Thymus (tissue), 14 donors: ENCODE results near the gene MANSC4. TPM values are rescaled to one million over a fixed set of nuclear protein-coding genes. Genes with fewer than 3 reads are reported as not detected.

Source experiments
- DNase-seq, 9 donors: peaks; one replicate each; pipeline ENCODE4 v3.0.0-alpha.2; 2013; ENCODE audit warnings: low spot score in 9 of 9, low read depth in 6 of 9, missing footprints in 1 of 9
- H3K27ac ChIP-seq, 2 donors: one replicate each; pipeline ENCODE4 v1.5.1; 2013; ENCODE audit warnings: control low read depth in 1 of 2, low read depth in 1 of 2, low read length in 1 of 2, mild to moderate bottlenecking in 1 of 2, moderate library complexity in 1 of 2
- H3K27me3 ChIP-seq, 2 donors: one replicate each; pipeline ENCODE4 v1.5.1; 2013; ENCODE audit warnings: low read length in 1 of 2; ENCODE audit not compliant: control insufficient read depth in 2 of 2, insufficient read depth in 1 of 2
- H3K36me3 ChIP-seq, 2 donors: one replicate each; pipeline ENCODE4 v1.5.1; 2013; ENCODE audit warnings: low read length in 1 of 2, mild to moderate bottlenecking in 1 of 2, moderate library complexity in 1 of 2; ENCODE audit not compliant: control insufficient read depth in 2 of 2, insufficient read depth in 2 of 2
- H3K4me1 ChIP-seq, 2 donors: one replicate each; pipeline ENCODE4 v1.5.1; 2013; ENCODE audit warnings: low read length in 2 of 2; ENCODE audit not compliant: control insufficient read depth in 2 of 2, insufficient read depth in 2 of 2
- H3K4me3 ChIP-seq, 2 donors: one replicate each; pipeline ENCODE4 v1.5.1; 2013; ENCODE audit warnings: low read length in 2 of 2, control low read depth in 1 of 2, mild to moderate bottlenecking in 1 of 2
- H3K9me3 ChIP-seq, 2 donors: one replicate each; pipeline ENCODE4 v1.5.1; 2013; ENCODE audit warnings: low read length in 1 of 2, mild to moderate bottlenecking in 1 of 2; ENCODE audit not compliant: control insufficient read depth in 2 of 2, insufficient read depth in 1 of 2
- WGBS: extraction: QIAGEN DNeasy Blood & Tissue Kit; methylation state at CpG from one replicate; pipeline ENCODE4 v1.1.7; 2013; 5-methylcytosine and 5-hydroxymethylcytosine counted together
- long read RNA-seq, 10 donors: transcript quantifications; one replicate each; lab custom pipeline, GENCODE V29; 2026
- polyA plus RNA-seq: library from polyadenylated mRNA; stranded (reverse); fragments of 200-250 nt; gene quantifications from one replicate; pipeline ENCODE4 v1.2.3, GENCODE V29; 2013
- total RNA-seq: library from RNA; stranded (reverse); fragments of 120-200 nt; gene quantifications from one replicate; pipeline ENCODE4 v1.2.4, GENCODE V29; 2013
- donor health status: healthy.

MANSC4 gene
- total RNA-seq (0.14 TPM), polyA plus RNA-seq (0.11 TPM)
- long read RNA-seq, donor 1 = 0 reads
- long read RNA-seq, donor 2 = 0 reads
- long read RNA-seq, donor 3 = 0 reads
- long read RNA-seq, donor 4 = 0 reads
- long read RNA-seq, donor 5 = 0 reads
- long read RNA-seq, donor 6 = 0 reads
- long read RNA-seq, donor 7 = 0 reads
- long read RNA-seq, donor 8 = 0 reads
- long read RNA-seq, donor 9 = 0 reads
- long read RNA-seq, donor 10 = 0 reads

- under 1% methylated on average over 92 of the region's 92 CpGs for WGBS
- Histone ChIP-seq H3K4me3 (peak within 1 kb of the TSS; percentile 68 to 91), H3K4me1 (peaks cover 14 to 21% of the 10 kb centered on the region in 2 donors), H3K9me3 (no peaks in the 10 kb centered on the region), H3K36me3 (peaks cover 0 to 3% of the 10 kb centered on the region in 2 donors), H3K27ac (peak within 1 kb of the TSS; percentile 62 to 84), H3K27me3 (no peaks in the 10 kb centered on the region)
- peak in 8 of 9 donors; percentile 33 to 82 (median 55) for DNase-seq
Measured at GRCh38 chr12:27779920-27780611, at the start of gene MANSC4, which contains the start of gene KLHL42. Gene MANSC4 (minus strand): TSS chr12:27780236. CDS start chr12:27771276, 8,960 bp downstream. Gene KLHL42 (plus strand): TSS chr12:27780233. CDS start chr12:27780331, 98 bp downstream.

GRCh38 chr12:27828196-27828595, 48.2 kb upstream of the MANSC4 start:
- no peaks in the 10 kb centered on the region for H3K9me3 ChIP-seq
- 98% methylated on average over 3 of the region's 3 CpGs for WGBS
- H3K36me3 ChIP-seq = no peaks in the 10 kb centered on the region
- no peak for DNase-seq
- H3K4me3 ChIP-seq = no peak overlapping the region
- no peaks in the 10 kb centered on the region for H3K27me3 ChIP-seq
- no peak overlapping the region for H3K27ac ChIP-seq
- H3K4me1 ChIP-seq = no peaks in the 10 kb centered on the region

GRCh38 chr12:27826076-27826475, 46.0 kb upstream of the MANSC4 start:
- 98% methylated on average over 1 of the region's 1 CpG for WGBS
- H3K27me3 ChIP-seq = peaks cover 0 to 3% of the 10 kb centered on the region in 2 donors
- DNase-seq = no peak
- no peak overlapping the region for H3K27ac ChIP-seq
- H3K4me1 ChIP-seq = no peaks in the 10 kb centered on the region
- H3K4me3 ChIP-seq = no peak overlapping the region
- H3K36me3 ChIP-seq = no peaks in the 10 kb centered on the region
- H3K9me3 ChIP-seq = no peaks in the 10 kb centered on the region

- Histone ChIP-seq H3K27ac (no peak overlapping the region), H3K27me3 (peaks cover 0 to 3% of the 10 kb centered on the region in 2 donors), H3K36me3 (no peaks in the 10 kb centered on the region), H3K4me1 (no peaks in the 10 kb centered on the region), H3K9me3 (no peaks in the 10 kb centered on the region), H3K4me3 (no peak overlapping the region)
- no peak for DNase-seq
- 81% methylated on average over 12 of the region's 12 CpGs for WGBS
Measured at GRCh38 chr12:27824126-27824842, 44.2 kb upstream of the MANSC4 start.

- no peaks in the 10 kb centered on the region for H3K36me3 ChIP-seq
- no peak overlapping the region for H3K4me3 ChIP-seq
- 93% methylated on average over 5 of the region's 5 CpGs for WGBS
- DNase-seq = no peak
- no peaks in the 10 kb centered on the region for H3K9me3 ChIP-seq
- H3K4me1 ChIP-seq = no peaks in the 10 kb centered on the region
- no peak overlapping the region for H3K27ac ChIP-seq
- peaks cover 0 to 3% of the 10 kb centered on the region in 2 donors for H3K27me3 ChIP-seq
Measured at GRCh38 chr12:27823038-27823437, 43.0 kb upstream of the MANSC4 start.

- no peak overlapping the region for H3K27ac ChIP-seq
- peaks cover 0 to 3% of the 10 kb centered on the region in 2 donors for H3K27me3 ChIP-seq
- no peaks in the 10 kb centered on the region for H3K36me3 ChIP-seq
- no peaks in the 10 kb centered on the region for H3K4me1 ChIP-seq
- H3K4me3 ChIP-seq = no peak overlapping the region
- WGBS = 85% methylated on average over 9 of the region's 9 CpGs
- no peaks in the 10 kb centered on the region for H3K9me3 ChIP-seq
- no peak for DNase-seq
Measured at GRCh38 chr12:27822076-27822712, 42.2 kb upstream of the MANSC4 start.

GRCh38 chr12:27821259-27821973, 41.4 kb upstream of the MANSC4 start:
- Histone ChIP-seq H3K27me3 (peaks cover 0 to 3% of the 10 kb centered on the region in 2 donors), H3K4me1 (no peaks in the 10 kb centered on the region), H3K27ac (no peak overlapping the region), H3K9me3 (no peaks in the 10 kb centered on the region), H3K4me3 (no peak overlapping the region), H3K36me3 (no peaks in the 10 kb centered on the region)
- WGBS = 15% methylated on average over 7 of the region's 7 CpGs
- DNase-seq = peak; percentile 15 to 74 (median 51)

GRCh38 chr12:27820564-27820963, 40.5 kb upstream of the MANSC4 start:
- 94% methylated on average over 5 of the region's 5 CpGs for WGBS
- H3K36me3 ChIP-seq = no peaks in the 10 kb centered on the region
- H3K4me3 ChIP-seq = no peak overlapping the region
- no peak for DNase-seq
- no peak overlapping the region for H3K27ac ChIP-seq
- no peaks in the 10 kb centered on the region for H3K9me3 ChIP-seq
- H3K27me3 ChIP-seq = peaks cover 0 to 3% of the 10 kb centered on the region in 2 donors
- no peaks in the 10 kb centered on the region for H3K4me1 ChIP-seq
